T-helper 2 cell (primary cell): ENCODE data around the gene CARD14.
A peak's percentile ranks its signal among the peaks of the same experiment; 100 is the strongest.

ENCODE experiments used
- DNase-seq, 5 experiments: peaks; one replicate each; pipeline versions ENCODE4 v3.0.0 to v3.0.0-alpha.2; 2012 to 2022

The CARD14 gene

DNA sequence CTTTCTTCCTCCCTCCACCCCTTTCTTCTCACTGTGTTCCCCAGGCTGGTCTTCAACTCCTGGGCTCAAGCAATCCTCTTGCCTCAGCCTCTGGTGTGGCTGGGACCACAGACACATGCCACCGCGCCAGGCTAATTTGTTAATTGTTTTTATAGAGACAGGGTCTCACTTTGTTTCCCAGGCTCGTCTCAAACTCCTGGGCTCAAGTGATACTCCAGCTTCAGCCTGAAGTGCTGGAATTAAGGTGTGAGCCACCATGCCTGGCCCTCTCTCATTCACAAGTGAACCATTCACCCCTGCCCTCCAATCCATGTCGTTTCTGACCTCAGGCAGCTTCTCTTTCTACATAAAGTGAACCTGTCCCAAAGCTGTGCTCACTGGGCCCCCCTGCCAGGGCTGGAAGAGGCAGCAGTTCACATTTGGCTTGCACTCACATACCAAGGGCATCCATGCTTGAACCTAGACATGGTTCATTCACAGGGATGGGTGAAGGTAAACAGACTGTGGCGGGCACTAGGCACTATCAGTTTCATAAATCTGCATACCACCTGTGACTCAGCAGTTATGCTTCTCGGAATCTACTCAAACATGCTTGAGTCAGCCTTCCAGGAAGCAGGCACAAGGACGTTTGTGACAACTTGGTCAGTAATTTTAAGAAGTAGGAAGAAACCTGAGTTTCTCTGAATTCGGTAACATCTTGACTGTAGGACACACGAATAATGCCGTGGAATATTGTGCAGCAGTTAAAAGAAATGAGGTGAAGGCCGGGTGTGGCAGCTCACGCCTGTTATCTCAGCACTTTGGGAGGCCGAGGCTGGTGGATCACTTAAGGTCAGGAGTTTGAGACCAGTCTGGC, 84.8 kb downstream of the CARD14 start:
- DNase-seq, result peak in 4 of 5 experiments; percentile 24 to 96 (median 46)

GRCh38 chr17:80256034-80256350, 86.2 kb downstream of the CARD14 start:
- DNase-seq, result no peak

DNA sequence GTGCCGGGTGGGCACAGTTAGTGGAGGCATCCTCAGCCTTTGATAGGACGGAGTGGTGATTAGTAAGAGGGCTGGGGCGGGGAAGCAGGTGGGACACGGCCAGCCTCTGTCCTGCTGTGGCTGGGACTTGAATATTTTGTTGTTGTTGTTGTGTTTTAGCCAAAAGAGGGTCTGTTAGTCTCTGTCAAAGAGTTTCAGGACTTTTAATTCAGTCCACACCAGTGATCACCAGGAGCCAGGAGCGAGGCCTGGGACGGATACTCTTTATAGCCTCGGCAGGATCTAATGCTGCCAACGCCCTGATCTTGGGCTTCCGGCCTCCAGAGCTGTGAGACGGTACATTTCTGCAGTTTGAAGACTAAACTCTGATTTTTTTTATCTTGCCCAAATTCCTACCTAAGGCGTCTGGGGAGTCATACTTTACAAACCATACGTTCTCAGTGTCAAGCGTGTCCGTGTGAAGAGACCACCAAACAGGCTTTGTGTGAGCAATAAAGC, 87.9 kb downstream of the CARD14 start:
- DNase-seq, result peak in 1 of 5 experiments; percentile 51

DNA sequence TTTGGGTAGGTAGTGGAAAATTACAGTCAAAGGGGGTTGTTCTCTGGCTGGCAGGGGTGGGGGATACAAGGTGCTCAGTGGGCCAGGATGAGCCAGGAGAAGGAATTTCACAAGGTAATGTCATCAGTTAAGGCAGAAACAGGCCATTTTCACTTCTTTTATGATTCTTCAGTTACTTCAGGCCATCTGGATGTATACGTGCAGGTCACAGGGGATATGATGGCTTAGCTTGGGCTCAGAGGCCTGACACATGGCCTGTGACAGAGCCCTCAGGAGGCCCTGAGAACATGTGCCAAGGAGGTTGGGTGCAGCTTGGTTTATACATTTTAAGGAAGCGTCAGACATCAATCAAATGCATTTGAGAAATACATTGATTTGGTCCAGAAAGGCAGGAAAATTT, 88.5 kb downstream of the CARD14 start:
- DNase-seq, result peak in 1 of 5 experiments; percentile 50
